ENCODE results near the gene PSMB3.

GRCh38 chr17:38712593-38712992 is 39.9 kb upstream of the PSMB3 start:
- TF ChIP-seq EZH2 (IDR thresholded peaks at IDR 0.05; ENCODE audit: borderline replicate concordance, low read length) (no peak), CTCF (IDR thresholded peaks at IDR 0.05; ENCODE audit: low read length) (no peak)

Measured in OCI-LY1 (cell line).